Common myeloid progenitor, CD34-positive (primary cell): ENCODE data around the gene NOL4L.

Experiments
- CTCF ChIA-PET: fragments of 350-600 bp; sonication (Branson Sonifier 250); formaldehyde crosslinking; loops from one replicate; lab custom pipeline; 2021; ENCODE audit warnings: antibody characterized with exemption; lab: Charles Lee
- POLR2A ChIA-PET: fragments of 350-600 bp; sonication (Branson Sonifier 250); formaldehyde crosslinking; loops from one replicate; lab custom pipeline; 2021; ENCODE audit warnings: antibody characterized with exemption; lab: Charles Lee
- DNase-seq, 3 donors: peaks; one replicate each; pipeline versions ENCODE4 v3.0.0 to v3.0.0-alpha.2; 2013
- H3K27ac ChIP-seq, 2 experiments: 1 replicate in 1 of 2; 2 replicates in 1 of 2; pipeline ENCODE4 v1.7.0; 2013; ENCODE audit warnings: inconsistent platforms in 2 of 2, low read length in 2 of 2, mild to moderate bottlenecking in 2 of 2, low read depth in 1 of 2, moderate library complexity in 1 of 2; ENCODE audit not compliant: severe bottlenecking in 2 of 2, insufficient read depth in 1 of 2, poor library complexity in 1 of 2
- H3K27me3 ChIP-seq, 5 experiments: replicated peaks in 2 of 5; 1 replicate in 3 of 5; 2 replicates in 2 of 5; pipeline versions ENCODE4 v1.6.1 to v1.7.0; 2013; ENCODE audit warnings: low read length in 4 of 5, mild to moderate bottlenecking in 2 of 5, moderate library complexity in 2 of 5, inconsistent platforms in 1 of 5; ENCODE audit not compliant: insufficient read depth in 5 of 5, control insufficient read depth in 4 of 5
- H3K36me3 ChIP-seq, 4 experiments: 1 replicate in 2 of 4; 2 replicates in 2 of 4; pipeline versions ENCODE4 v1.6.1 to v1.7.0; 2013; ENCODE audit warnings: low read length in 3 of 4, control low read depth in 1 of 4, mild to moderate bottlenecking in 1 of 4; ENCODE audit not compliant: control insufficient read depth in 4 of 4, insufficient read depth in 4 of 4
- H3K4me1 ChIP-seq, 4 experiments: 1 replicate in 3 of 4; 2 replicates in 1 of 4; pipeline versions ENCODE4 v1.6.1 to v1.7.1; 2013; ENCODE audit warnings: low read length in 3 of 4, mild to moderate bottlenecking in 3 of 4, control low read depth in 1 of 4, inconsistent platforms in 1 of 4, moderate library complexity in 1 of 4; ENCODE audit not compliant: control insufficient read depth in 4 of 4, insufficient read depth in 4 of 4; ENCODE audit errors: control extremely low read depth in 1 of 4
- H3K4me3 ChIP-seq, 7 experiments: 1 replicate in 4 of 7; 2 replicates in 3 of 7; pipeline versions ENCODE4 v1.5.1 to v1.7.0; 2013; ENCODE audit warnings: mild to moderate bottlenecking in 7 of 7, low read length in 6 of 7, moderate library complexity in 6 of 7, inconsistent platforms in 2 of 7, low read depth in 2 of 7, control low read depth in 1 of 7; ENCODE audit not compliant: insufficient read depth in 4 of 7, control insufficient read depth in 1 of 7; ENCODE audit errors: extremely low read depth in 1 of 7
- H3K9me3 ChIP-seq, 5 experiments: 1 replicate in 4 of 5; 2 replicates in 1 of 5; pipeline versions ENCODE4 v1.6.1 to v1.7.1; 2013; ENCODE audit warnings: low read length in 4 of 5, mild to moderate bottlenecking in 2 of 5, inconsistent platforms in 1 of 5, low read depth in 1 of 5, moderate library complexity in 1 of 5; ENCODE audit not compliant: control insufficient read depth in 4 of 5, insufficient read depth in 2 of 5; ENCODE audit errors: control extremely low read depth in 1 of 5
- WGBS: methylation state at CpG from one replicate; pipeline ENCODE4 v1.1.5; 2013; ENCODE audit not compliant: insufficient coverage; 5-methylcytosine and 5-hydroxymethylcytosine counted together

Gene NOL4L

GRCh38 chr20:32513031-32513866 is 71.9 kb downstream of the NOL4L start:
- ChIA-PET POLR2A (no interaction called here), CTCF (interaction anchor here (1.0 to 40.5 kb wide), 4 partner anchors 9 to 143 kb away, joined by 3 to 669 read pairs (median 3); no protein-coding TSS in a partner anchor)
- Histone ChIP-seq H3K36me3 (peaks cover 2 to 43% (median 16%) of the 10 kb centered on the region in 4 experiments), H3K27ac (no peak overlapping the region), H3K9me3 (no peaks in the 10 kb centered on the region), H3K4me1 (peaks cover 12 to 68% (median 63%) of the 10 kb centered on the region in 4 experiments), H3K4me3 (no peak overlapping the region), H3K27me3 (no peaks in the 10 kb centered on the region)
- 95% methylated on average over 16 of the region's 18 CpGs for WGBS
- no peak for DNase-seq

- WGBS = 92% methylated on average over 3 of the region's 3 CpGs
- H3K27ac ChIP-seq = no peak overlapping the region
- H3K36me3 ChIP-seq = peaks cover 2 to 40% (median 10%) of the 10 kb centered on the region in 4 experiments
- POLR2A ChIA-PET = no interaction called here
- H3K4me3 ChIP-seq = peak overlapping the region in 1 of 7 experiments; percentile 7
- H3K9me3 ChIP-seq = no peaks in the 10 kb centered on the region
- CTCF ChIA-PET = interaction anchor here (40.5 kb wide), 1 partner anchor 144 kb away, joined by 669 read pairs; no protein-coding TSS in a partner anchor
- no peak for DNase-seq
- H3K27me3 ChIP-seq = no peaks in the 10 kb centered on the region
- H3K4me1 ChIP-seq = peaks cover 14 to 67% (median 63%) of the 10 kb centered on the region in 4 experiments
Measured at GRCh38 chr20:32512047-32512385, 73.1 kb downstream of the NOL4L start.

GRCh38 chr20:32511358-32512046 is 73.6 kb downstream of the NOL4L start:
- peak overlapping the region in 1 of 2 experiments; percentile 55 for H3K27ac ChIP-seq
- POLR2A ChIA-PET = interaction anchor here (0.7 kb wide), 1 partner anchor 78 kb away, joined by 3 read pairs; no protein-coding TSS in a partner anchor
- no peaks in the 10 kb centered on the region for H3K9me3 ChIP-seq
- no peak for DNase-seq
- no peaks in the 10 kb centered on the region for H3K27me3 ChIP-seq
- CTCF ChIA-PET = interaction anchor here (40.5 kb wide), 1 partner anchor 145 kb away, joined by 669 read pairs; no protein-coding TSS in a partner anchor
- H3K4me3 ChIP-seq = peak overlapping the region in 1 of 7 experiments; percentile 62
- peaks cover 14 to 67% (median 63%) of the 10 kb centered on the region in 4 experiments for H3K4me1 ChIP-seq
- H3K36me3 ChIP-seq = peaks cover 2 to 39% (median 10%) of the 10 kb centered on the region in 4 experiments
- 77% methylated on average over 10 of the region's 12 CpGs for WGBS

GRCh38 chr20:32510601-32511357 is 74.4 kb downstream of the NOL4L start:
- Histone ChIP-seq H3K4me3 (peak overlapping the region in 3 of 7 experiments; percentile 25 to 62 (median 30)), H3K4me1 (peaks cover 14 to 68% (median 61%) of the 10 kb centered on the region in 4 experiments), H3K27me3 (no peaks in the 10 kb centered on the region), H3K9me3 (no peaks in the 10 kb centered on the region), H3K27ac (peak overlapping the region in 1 of 2 experiments; percentile 55), H3K36me3 (peaks cover 2 to 32% (median 6%) of the 10 kb centered on the region in 4 experiments)
- POLR2A ChIA-PET = interaction anchor here (0.7 kb wide), 1 partner anchor 78 kb away, joined by 3 read pairs; no protein-coding TSS in a partner anchor
- 52% methylated on average over 9 of the region's 17 CpGs for WGBS
- CTCF ChIA-PET = interaction anchor here (0.7 to 40.5 kb wide), 5 partner anchors 13 to 146 kb away, joined by 3 to 669 read pairs (median 3); no protein-coding TSS in a partner anchor
- DNase-seq = peak in 1 of 3 donors; percentile 38

GRCh38 chr20:32510120-32510600 is 75.0 kb downstream of the NOL4L start:
- H3K27me3 ChIP-seq = no peaks in the 10 kb centered on the region
- H3K4me3 ChIP-seq = peak overlapping the region in 4 of 7 experiments; percentile 6 to 62 (median 34)
- H3K36me3 ChIP-seq = peaks cover 0 to 26% (median 3%) of the 10 kb centered on the region in 4 experiments
- POLR2A ChIA-PET = interaction anchor here (4.1 kb wide), 1 partner anchor 26 kb away, joined by 18 read pairs; no protein-coding TSS in a partner anchor
- WGBS = 91% methylated on average over 13 of the region's 15 CpGs
- CTCF ChIA-PET = interaction anchor here (0.7 to 40.5 kb wide), 6 partner anchors 12 to 146 kb away, joined by 3 to 669 read pairs (median 3); no protein-coding TSS in a partner anchor
- H3K9me3 ChIP-seq = no peaks in the 10 kb centered on the region
- H3K4me1 ChIP-seq = peaks cover 14 to 72% (median 64%) of the 10 kb centered on the region in 4 experiments
- peak overlapping the region in 1 of 2 experiments; percentile 55 for H3K27ac ChIP-seq
- DNase-seq = no peak

- Histone ChIP-seq H3K4me3 (peak overlapping the region in 3 of 7 experiments; percentile 29 to 62 (median 38)), H3K27ac (peak overlapping the region in 1 of 2 experiments; percentile 55), H3K9me3 (no peaks in the 10 kb centered on the region), H3K36me3 (peaks cover 0 to 25% (median 4%) of the 10 kb centered on the region in 4 experiments), H3K4me1 (peaks cover 17 to 77% (median 68%) of the 10 kb centered on the region in 4 experiments), H3K27me3 (no peaks in the 10 kb centered on the region)
- ChIA-PET CTCF (interaction anchor here (0.9 to 40.5 kb wide), 11 partner anchors 12 to 147 kb away, joined by 3 to 669 read pairs (median 7); no protein-coding TSS in a partner anchor), POLR2A (interaction anchor here (1.1 to 4.1 kb wide), 3 partner anchors 25 to 55 kb away, joined by 4 to 18 read pairs (median 4); no protein-coding TSS in a partner anchor)
- 8% methylated on average over 8 of the region's 10 CpGs for WGBS
- DNase-seq = peak; percentile 87 to 98 (median 97)
Measured at GRCh38 chr20:32509639-32510066, 75.5 kb downstream of the NOL4L start.
